GM12874 (cell line): ENCODE data around the gene NHLRC2.
A peak's percentile ranks its signal among the peaks of the same experiment; 100 is the strongest.

Experiments used
- CTCF ChIP-seq: IDR thresholded peaks from 2 replicates; pipeline ENCODE4 v1.5.1; 2011; ENCODE audit warnings: low read depth, mild to moderate bottlenecking, control low read depth, low read length, moderate library complexity; ENCODE audit not compliant: insufficient read depth

The NHLRC2 gene

DNA sequence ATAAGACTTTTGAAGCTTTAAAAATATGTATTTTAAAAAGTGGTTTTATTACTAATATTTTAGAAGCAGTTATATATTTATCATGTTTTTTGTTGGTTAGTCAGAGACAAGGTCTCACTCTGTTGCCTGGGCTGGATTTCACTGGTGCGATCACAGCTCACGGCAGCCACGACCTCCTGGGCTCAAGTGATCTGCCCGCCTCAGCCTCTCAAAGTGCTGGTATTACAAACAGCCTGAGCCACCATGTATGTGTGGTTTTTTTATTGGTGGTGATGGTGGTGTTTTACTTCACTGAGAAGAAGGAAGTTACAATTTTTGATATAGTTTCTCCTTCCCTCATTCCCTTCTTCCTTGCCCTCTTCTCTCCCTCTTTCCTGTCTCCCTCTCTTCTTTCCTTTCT is 13.4 kb downstream of the NHLRC2 start:
- TF ChIP-seq CTCF, result no peak

GRCh38 chr10:113869789-113870188 is 15.3 kb downstream of the NHLRC2 start:
- TF ChIP-seq CTCF, result no peak

DNA sequence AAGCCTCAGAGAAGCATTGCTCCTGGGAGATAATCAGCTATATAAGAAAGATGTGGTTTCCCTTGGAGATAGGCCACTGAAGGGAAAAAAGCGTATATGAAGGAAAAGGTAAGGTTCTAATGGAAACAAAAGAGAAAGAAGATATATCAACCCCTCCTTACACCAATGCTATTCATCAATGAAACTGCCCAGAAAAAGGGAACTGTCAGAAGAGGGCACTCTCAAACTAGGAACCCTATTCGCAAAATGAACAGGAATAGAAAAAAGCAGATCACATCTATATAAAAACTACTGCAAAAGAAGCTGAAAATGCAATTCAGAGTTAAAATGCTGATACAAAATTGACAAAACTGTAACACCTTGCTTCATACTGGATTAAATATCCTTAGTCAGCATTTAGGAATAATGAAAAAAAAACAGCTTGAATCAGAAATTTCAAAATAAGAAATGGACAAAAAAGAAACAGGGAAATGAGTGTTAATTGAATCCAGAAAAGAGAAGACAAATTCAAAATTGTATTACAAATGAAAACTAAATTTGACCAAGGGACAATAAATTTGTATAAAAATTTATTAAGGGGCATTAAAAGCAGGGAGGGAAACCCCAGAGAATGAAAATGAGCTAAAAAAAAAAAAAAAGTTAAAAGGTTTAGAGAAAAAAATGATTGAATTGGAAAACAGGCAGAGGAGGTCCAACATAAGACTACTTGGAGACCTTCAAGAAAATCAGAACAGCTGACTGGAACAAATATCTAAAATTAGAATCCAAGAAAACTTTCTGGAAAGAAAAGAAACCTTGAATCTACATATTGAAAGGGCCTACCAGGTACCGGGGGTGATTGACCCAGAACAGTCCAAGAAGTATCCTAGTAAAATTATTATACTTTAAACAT is 17.9 kb downstream of the NHLRC2 start:
- TF ChIP-seq CTCF, result peak; percentile 8; the same call in 1 of the 2 replicates

GRCh38 chr10:113875212-113875611 is 20.8 kb downstream of the NHLRC2 start:
- TF ChIP-seq CTCF, result no peak

DNA sequence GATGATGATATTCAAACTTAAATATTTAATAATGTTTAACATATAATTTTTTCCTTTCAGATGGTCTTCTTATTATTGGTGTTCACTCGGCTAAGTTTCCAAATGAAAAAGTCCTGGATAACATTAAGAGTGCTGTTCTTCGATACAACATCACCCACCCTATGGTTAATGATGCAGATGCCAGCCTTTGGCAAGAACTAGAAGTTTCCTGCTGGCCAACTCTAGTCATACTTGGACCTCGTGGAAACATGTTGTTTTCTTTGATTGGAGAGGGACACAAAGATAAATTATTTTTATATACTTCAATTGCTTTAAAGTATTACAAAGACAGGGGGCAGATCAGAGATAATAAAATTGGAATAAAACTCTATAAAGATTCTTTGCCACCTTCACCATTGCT is 22.0 kb downstream of the NHLRC2 start:
- TF ChIP-seq CTCF, result no peak

- no peak for TF ChIP-seq CTCF
Measured at GRCh38 chr10:113879691-113880090, 25.2 kb downstream of the NHLRC2 start.

- TF ChIP-seq CTCF, result no peak
Measured at GRCh38 chr10:113880236-113880635, 25.8 kb downstream of the NHLRC2 start.
